ENCODE measurements around the gene EID2B. TPM values are rescaled to one million over a fixed set of nuclear protein-coding genes. Genes with fewer than 3 reads are reported as not detected.

Gene EID2B
- total RNA-seq, 1 experiment from 2014 or later, result 2.2 TPM

- peaks cover 10% of the 10 kb centered on the region for H3K27me3 Mint-ChIP-seq (ENCODE audit: low read depth)
- Histone ChIP-seq H3K4me2 (ENCODE audit: insufficient read depth, insufficient read length, low read length) (no peak overlapping the region), H2BK5ac (ENCODE audit: insufficient read length, low read length) (no peak overlapping the region), H3T11ph (ENCODE audit: low read length) (no peak overlapping the region), H3K79me1 (ENCODE audit: insufficient read depth, low read depth, low read length, poor library complexity, severe bottlenecking) (no peaks in the 10 kb centered on the region), H3K23ac (ENCODE audit: insufficient read length, low read depth, low read length) (no peak overlapping the region), H3K14ac (ENCODE audit: insufficient read depth, low read length) (no peak overlapping the region), H4K8ac (replicated peaks; ENCODE audit: insufficient read length, low read depth, low read length) (no peak overlapping the region), H3K9ac (ENCODE audit: extremely low read depth, insufficient read length, low read length) (no peak overlapping the region), H2BK12ac (ENCODE audit: insufficient read length, low read depth, low read length) (no peak overlapping the region), H3K4ac (ENCODE audit: low read depth, low read length) (no peak overlapping the region), H3K4me1 (ENCODE audit: insufficient read depth, low read length) (no peaks in the 10 kb centered on the region), H3K27ac (ENCODE audit: insufficient read length, low read depth, low read length) (no peak overlapping the region), H2BK120ac (ENCODE audit: low read depth, low read length, poor library complexity, severe bottlenecking) (no peak overlapping the region), H3K18ac (ENCODE audit: insufficient read length, low read depth, low read length) (no peak overlapping the region), H2BK15ac (ENCODE audit: low read depth, low read length) (no peak overlapping the region), H3K27me3 (ENCODE audit: insufficient read depth, low read length) (no peaks in the 10 kb centered on the region), H3K79me2 (ENCODE audit: insufficient read depth, low read length) (no peaks in the 10 kb centered on the region), H3K56ac (ENCODE audit: insufficient read length, low read depth, low read length) (no peak overlapping the region), H3K9me3 (ENCODE audit: control insufficient read depth, low read depth, low read length) (no peaks in the 10 kb centered on the region), H4K20me1 (ENCODE audit: control insufficient read depth, insufficient read depth, insufficient read length) (no peaks in the 10 kb centered on the region), H3K23me2 (ENCODE audit: insufficient read length, low read depth, low read length, poor library complexity, severe bottlenecking) (no peaks in the 10 kb centered on the region), H4K91ac (ENCODE audit: insufficient read length, low read depth, low read length) (no peak overlapping the region), H4K5ac (ENCODE audit: insufficient read length, low read depth, low read length) (no peak overlapping the region), H2AK5ac (ENCODE audit: insufficient read length, low read length) (no peak overlapping the region), H2AFZ (ENCODE audit: low read length) (no peak overlapping the region), H2BK20ac (ENCODE audit: low read depth, low read length, poor library complexity, severe bottlenecking) (no peak overlapping the region)
- H3K27ac Mint-ChIP-seq, result no peak overlapping the region
- TF ChIP-seq CTCF (conservative IDR thresholded peaks at IDR 0.05), result no peak
- peaks cover 22 to 41% (median 27%) of the 10 kb centered on the region in 3 experiments for H3K36me3 Mint-ChIP-seq (ENCODE audit: insufficient read depth in 1 of 3, low read depth in 3 of 3)
- peaks cover 3 to 10% of the 10 kb centered on the region in 2 experiments; a peak in 3 of 4 replicates for H3K4me1 Mint-ChIP-seq
- no peaks in the 10 kb centered on the region for H3K9me3 Mint-ChIP-seq
- WGBS (ENCODE audit: extremely low coverage, insufficient read length, low lambda C conversion rate), result no CpG with 5 or more reads among the region's 6 CpGs
- no peak overlapping the region for H3K4me3 Mint-ChIP-seq
- DNase-seq, result no peak
These were observed 40.4 kb downstream of the EID2B start for GRCh38 chr19:39492225-39492624.
